Activated CD4-positive, CD25-positive, alpha-beta regulatory T cell treated with anti-CD3 and anti-CD28 coated beads, Interleukin-2, amount 50 U/mL, for 72 hours (primary cell): Measurements from ENCODE around the gene IRAK2.

Source experiments
- DNase-seq: peaks from one replicate; pipeline ENCODE4 v3.0.0; 2021

IRAK2 gene

DNA sequence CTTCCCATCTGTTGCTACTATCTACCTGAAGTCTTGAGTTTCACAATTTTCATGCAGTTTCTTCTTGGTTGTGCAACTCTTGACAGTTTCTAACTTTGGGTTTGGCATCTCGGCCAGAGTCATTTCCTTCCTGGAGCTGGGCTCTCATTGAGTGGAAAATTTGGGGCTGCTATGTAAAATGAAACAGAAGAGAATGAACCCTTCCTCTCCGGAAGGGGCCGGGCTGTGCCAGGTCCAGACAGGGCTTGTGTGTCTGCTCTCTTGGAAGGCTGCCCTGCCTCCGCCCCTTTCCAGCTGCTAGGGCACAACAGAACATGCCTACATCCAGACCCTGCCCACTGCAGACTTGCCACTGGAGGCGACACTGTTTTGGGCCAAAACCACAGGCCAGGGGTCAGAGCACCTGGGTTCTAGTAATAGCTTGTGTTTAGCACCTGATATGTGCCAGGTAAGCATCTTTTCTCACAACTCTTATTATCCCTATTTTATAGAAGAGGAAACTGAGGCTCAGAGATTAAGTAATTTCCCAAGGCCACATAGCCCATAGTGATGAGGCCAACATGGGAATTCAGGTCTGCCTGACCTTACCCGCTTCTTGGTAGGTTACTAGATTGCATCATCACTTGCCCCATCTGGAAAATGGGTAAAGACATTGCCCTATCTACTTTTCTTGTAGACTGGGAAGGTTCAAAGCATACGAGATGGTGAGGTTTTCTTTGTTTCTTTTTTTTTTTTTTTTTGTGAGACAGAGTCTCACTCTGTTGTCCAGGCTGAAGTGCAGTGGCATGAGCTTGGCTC lies 25.0 kb downstream of the IRAK2 start:
- DNase-seq: no peak

DNA sequence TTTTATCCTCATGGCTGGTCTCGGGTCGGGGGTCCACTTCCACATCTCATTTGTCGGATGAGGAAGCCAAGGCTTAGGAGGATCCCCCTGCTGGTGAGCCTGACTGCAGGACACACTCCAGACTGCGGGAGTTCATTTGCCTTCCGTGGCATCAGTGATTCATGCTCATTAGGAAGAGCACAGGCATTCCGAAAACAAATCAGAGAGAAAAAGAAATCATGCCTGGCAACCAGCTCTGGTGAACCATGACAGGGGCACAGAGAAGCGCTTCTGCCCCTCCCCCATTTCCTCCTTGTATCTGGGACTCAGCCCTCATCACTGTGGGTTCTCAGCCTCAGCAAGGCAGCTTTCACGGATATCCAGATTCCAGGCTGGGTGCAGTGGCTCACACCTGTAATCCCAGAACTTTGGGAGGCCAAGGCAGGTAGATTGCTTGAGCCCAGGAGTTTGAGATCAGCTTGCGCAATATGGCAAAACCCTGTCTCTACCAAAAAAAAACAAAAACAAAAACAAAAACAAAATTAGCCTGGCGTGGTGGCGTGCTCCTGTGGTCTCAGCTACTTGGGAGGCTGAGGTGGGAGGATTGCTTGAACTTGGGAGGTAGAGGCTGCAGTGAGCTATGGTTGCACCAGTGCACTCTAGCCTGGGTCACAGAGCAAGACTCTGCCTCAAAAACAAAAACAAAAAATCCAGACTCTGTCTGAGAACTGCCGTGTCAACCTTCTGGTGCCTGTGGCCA lies 28.4 kb downstream of the IRAK2 start:
- DNase-seq: no peak

DNA sequence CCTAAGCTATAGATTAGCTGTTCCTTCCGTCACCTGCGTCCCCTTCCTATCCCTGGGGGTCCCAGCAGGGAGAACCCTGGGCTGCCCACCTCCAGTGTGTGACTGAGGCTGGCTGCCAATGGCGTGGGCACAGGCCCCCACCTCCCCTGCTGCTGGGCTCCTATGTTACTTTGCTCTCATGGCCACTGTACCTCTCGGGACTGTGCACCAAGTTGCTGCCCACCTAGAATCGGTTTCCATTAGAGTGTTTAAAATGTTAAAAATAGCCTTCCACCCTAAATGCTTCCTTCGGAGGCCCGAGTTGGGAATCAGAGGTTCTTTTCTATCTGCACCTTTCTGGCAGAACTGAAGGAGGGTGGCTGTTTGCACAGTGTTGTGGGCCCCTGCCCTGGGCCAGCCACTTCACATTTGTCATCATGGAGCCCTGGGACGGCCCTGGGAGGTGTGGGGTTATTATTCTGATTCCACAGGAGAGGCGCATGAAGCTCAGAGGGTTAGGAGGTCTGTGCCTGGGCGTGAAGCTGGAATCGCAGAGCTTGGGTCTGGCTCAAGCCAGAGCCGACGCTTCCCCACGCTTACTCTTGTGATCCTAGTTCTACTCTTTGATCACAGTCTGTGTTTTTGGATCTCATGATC lies 29.1 kb downstream of the IRAK2 start:
- no peak for DNase-seq

DNA sequence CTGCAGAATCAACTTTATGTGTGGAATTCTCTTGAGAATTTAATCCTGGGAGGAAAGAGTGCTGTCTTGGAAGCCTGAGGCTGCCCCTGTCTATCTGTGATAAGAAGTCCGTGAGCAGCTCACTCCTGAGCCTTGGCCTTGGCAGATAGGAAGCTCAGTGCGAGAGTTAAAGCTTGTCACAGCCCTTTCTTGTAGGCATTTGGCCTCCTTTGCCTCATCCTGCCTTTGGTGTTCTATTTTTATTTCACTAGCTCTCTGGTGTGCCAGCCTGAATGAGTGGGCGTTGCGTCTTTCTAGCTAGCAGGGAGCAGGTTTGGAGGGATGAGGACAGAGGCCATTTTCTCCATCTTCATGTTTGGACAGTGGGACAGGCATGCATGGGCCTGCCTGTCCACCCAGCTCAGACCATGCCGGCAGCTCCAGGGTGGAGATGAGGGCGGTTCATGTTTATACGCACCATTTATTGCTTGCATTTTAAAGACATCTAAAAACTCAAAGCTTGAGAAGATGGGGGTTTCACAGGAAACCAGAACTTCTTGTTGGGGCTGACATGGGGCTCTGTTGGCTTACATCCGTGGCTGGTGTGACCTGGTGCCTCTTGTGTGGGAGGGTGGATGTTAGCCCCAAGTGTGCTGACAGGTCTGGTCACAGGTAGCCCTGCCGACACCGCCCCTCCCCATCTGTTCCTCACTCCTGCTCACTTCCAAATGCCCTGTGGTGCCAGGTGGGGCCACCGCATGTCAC lies 29.8 kb downstream of the IRAK2 start:
- DNase-seq: peak; percentile 51

DNA sequence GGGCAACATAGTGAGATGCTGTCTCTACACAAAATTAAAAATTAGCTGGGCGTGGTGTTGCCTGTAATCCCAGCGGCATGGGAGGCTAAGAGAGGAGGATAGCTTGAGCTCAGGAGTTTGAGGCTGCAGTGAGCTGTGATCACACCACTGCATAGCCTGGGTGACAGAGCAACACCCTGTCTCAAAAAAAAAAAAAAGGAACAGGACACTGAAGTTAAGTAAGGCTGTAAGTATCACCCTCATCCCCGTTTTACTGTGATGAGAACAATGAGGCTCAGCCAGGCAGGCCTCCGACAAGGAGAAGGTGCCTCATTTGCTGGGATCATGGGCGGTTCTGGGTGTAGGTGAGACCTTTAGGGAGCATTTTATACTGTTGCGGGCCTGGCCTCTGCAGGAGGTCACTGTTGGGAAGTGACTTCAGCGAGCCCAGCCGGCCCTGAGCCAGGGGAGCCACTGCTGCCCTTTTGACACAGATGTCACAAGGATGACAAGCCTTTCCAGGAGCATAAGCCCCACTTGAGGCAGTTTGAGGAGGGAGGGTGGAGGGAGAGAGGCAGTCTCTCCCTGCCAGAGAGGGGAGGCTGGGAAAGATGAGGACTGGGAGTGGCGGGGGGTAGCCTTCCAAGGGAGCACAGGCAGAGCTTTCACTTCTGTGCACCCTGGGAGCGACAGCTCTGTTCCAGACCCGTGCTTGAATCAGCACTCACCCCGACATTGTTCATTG lies 30.8 kb downstream of the IRAK2 start:
- DNase-seq: no peak

DNA sequence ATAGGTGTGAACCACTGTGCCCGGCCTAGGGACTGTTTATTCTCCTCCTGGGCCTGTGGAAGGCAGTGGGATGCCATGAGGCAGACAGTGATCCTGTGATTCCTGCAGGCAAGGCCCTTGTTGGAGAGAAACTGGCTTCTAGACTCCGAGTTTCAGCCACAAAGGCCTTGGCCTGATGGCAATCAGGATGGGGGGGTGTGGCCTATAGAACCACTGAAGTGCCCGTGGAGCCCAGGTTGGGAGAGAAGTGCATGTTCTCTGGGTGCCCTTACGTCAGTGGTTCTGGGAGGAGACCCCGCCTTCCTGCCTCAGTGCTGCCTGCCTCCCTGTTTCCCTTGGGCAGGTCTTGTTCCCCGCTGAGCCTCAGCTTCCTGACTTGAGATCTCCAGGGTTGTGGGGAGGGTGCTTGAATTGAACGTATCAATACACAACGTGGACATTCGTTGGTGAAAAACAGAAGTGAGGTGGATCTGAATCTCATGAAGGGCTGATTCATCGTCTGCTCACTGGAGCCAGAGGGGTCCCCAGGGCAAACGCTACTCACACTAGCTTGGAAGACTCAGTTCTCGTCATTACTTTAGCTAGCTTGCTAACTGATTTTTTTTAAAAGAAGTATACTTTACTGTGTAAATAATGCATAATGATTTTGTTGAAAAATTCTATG lies 31.8 kb downstream of the IRAK2 start:
- no peak for DNase-seq

DNA sequence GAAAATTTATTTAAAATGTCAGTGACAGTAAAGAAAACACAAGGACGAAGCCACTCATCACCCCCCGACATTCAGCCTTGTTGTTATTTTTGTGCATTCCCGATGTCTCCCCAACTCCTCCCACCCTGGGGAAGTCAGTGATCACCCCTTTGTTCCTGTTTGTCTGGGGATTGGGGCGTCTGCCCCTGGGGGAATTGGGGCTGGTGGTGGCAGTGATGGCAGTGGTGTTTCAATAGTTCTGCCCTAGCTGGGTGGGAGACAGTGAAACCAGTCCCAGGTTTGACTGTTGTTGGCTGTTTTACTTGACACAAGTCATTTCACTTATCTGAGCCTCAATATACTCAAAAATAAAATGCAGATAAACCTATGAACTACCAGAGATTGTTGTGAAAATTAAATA lies 33.5 kb downstream of the IRAK2 start:
- DNase-seq: no peak

DNA sequence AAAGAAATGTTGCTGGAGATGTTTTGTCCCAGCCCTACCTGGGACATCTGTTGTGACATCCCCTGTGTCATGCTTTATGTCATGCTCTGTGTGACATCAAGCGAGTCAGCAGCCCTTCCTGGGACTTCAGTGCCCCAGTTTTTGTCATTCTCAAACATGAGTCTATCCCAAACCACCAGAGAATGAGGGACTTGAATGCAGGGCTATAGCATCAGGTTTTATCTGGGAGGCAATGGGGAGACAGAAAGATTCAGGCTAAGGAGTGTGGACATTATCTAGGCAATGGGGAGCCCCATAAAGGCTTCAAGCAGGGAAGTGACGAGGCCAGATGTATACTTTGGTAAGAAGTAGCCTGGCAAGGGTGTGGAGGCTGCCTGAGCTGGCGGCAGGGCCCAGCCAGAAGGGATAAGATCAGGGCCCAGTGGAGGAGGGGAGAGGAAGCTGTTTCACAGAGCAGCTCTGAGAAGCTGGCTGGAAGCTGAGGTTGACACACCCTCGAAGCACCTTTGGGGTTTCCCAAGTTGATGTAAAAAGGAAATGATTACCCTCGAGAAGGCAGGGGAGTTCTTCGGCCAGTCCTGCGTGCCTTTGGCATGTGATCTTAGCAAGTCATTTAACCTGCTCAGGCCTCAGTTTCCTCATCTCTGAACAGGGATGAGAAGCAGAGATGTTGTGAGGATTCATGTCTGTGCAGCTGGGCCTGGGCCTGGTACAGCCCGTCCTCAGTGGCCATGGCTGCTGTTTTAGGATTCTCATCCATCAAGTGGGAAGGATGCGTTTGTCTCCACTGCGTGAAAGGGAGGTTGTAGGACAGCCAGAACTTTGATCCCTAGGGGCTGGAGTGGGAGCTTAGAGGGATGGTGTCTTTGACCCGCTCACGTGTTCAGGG lies 34.3 kb downstream of the IRAK2 start:
- DNase-seq: peak; percentile 60

DNA sequence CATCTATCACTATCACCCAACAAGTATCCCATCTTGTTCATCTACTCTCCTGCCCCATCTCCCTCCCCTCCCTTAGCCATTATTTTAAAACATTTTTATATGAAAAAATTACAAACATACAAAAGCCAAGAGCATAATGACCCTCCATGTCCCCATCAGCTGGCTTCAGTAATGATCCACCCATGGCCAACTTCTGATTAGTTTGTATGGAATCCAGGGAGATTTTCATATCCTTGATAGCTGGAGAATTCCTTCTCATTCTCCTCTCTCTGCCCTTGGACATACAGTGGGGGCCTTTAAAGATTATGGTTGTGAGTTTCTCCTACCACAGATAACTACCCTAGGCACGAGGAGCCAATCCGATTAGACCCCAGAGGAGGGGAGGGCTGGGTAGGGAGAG lies 40.2 kb downstream of the IRAK2 start:
- DNase-seq: no peak

DNA sequence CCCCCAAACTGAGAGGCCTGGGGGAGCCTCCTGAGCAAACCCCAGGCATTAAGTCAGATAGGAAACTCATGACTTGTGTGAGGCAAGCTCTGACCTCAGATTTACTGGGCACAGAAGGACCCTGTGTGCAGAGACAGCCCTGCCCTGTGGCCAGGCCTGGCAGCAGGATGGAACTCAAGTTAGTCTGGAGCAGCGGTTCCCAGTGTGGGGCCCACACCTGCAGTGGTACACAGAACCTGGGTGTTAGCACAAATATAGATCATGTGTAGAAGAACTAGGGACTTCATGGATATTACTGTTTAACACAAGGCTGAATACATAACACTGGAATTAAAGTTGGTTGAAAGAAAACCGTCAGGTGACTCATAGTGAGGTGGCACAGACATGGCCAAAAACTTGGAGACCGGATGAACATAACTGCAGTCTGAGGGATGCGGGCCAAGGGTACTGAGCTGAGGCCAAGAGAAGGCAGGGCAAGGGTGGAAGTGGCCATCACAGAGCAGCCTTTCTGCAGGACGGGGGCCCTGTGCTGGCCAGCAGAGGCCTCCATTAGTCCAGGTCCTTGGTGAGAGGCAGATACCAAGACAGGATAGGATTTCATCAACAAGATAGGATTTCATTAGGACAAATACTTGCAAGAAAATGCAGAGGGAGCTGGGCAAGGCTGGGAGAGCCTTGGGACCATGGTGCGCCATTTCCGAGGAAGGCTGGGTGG lies 40.9 kb downstream of the IRAK2 start:
- no peak for DNase-seq

DNA sequence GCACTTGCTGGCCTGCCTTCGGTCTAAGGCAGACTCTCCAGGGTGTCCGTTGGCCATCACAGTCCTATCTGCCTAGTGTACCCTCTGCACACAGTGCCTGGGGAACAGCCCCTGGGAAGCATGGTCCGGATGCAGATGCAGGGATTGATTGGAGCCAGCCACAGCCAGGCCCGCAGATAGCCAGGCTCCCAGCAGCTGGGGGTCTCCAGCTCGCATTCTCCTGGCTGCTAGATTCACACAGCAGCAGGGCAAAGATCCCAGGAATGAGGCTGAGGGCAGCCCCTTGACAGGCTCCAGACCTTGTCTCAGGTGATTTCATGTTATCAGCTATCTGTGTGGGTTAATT lies 41.4 kb downstream of the IRAK2 start:
- no peak for DNase-seq

DNA sequence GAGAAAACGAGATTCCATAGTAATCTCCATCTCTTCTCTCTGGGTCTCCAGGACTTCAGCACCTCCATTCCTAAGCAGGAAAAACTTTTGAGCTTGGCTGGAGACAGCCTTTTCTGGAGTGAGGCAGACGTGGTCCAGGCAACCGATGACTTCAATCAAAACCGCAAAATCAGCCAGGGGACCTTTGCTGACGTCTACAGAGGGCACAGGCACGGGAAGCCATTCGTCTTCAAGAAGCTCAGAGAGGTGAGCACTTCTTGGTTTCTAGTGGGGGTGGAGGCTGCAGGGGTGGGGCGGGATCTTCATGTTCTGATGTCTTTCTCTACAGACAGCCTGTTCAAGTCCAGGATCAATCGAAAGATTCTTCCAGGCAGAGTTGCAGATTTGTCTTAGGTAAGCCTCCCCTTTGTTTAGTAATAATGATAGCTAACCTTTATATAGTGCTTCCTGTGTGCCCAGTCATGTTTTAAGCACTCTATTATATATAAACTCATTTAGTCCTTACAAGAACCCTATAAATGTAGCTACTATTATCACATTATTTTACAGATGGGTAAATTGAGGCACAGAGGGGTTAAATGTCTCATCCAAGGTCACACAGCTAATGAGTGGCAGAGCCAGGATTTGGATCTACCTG lies 48.6 kb downstream of the IRAK2 start:
- DNase-seq: no peak

DNA sequence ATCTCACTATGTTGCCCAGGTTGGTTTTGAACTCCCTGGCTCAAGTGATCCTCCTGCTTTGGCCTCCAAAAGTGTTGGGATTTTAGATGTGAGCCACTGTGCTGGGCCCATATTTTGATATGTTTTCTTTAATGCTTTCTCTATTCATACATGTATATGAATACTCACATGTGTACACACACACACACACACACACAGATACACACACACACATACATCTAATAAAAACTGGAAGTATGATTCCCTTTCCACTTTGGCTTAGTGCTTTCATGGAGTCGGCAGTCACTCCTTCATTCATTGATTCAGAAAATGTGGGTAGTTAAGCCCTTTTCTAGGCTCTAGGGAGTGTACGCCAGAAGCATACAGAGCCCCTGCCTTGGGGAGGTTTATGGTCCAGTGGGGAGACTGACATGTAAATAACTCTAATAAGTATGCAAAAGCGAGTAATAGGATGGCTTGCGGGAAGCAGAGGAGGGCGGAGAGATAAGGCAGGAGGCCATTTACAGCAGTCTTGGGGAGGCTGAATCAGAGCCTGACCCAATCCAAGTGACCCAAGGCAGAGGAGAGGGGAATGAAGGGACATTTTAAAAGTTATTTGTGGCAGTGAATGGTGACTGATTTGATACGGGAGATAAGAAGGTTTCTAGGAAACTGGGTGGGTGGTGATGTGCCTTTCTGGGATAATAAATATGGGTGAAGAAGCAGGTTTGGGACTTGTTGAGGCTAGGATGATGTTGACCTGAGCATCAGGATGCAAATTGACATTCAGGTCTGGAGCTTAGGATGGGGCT lies 51.1 kb downstream of the IRAK2 start:
- DNase-seq: no peak

DNA sequence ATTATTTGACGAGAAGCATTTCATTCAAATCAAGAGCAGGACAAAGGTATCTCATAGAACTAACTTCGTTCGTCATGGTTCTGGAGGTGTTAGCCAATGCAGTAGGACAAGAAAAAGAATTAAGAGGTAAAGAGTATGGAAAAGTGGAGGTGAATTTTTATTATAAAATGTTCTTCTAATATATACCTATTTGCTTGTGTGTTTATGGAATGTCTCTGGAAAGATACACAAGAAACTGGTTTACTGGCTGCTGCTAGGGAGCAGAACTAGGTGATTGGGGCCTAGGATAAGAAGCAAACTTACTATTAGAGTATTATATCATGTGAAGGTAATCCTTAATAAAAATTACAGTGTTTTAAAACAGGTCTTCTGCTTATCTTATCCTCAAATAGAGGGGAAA lies 52.6 kb downstream of the IRAK2 start:
- DNase-seq: no peak

DNA sequence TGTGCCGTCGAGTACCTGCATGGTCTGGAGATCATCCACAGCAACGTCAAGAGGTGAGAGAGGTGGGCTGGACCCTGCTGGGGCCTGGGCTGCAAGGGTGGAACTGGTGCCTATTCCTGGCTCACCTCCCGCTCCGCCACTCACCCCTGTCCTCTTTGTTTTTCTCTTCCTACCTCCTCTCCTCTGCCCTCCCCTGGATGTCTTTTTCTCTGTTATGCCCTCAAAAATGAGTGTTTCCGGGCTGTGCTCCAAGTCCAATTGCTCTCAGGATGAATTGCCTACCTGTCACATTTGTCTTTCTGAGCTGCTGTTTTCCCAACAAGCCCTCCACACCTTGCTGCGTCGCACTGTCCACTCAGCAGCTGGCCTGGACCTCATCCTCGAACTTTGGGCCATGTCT lies 55.0 kb downstream of the IRAK2 start:
- no peak for DNase-seq

DNA sequence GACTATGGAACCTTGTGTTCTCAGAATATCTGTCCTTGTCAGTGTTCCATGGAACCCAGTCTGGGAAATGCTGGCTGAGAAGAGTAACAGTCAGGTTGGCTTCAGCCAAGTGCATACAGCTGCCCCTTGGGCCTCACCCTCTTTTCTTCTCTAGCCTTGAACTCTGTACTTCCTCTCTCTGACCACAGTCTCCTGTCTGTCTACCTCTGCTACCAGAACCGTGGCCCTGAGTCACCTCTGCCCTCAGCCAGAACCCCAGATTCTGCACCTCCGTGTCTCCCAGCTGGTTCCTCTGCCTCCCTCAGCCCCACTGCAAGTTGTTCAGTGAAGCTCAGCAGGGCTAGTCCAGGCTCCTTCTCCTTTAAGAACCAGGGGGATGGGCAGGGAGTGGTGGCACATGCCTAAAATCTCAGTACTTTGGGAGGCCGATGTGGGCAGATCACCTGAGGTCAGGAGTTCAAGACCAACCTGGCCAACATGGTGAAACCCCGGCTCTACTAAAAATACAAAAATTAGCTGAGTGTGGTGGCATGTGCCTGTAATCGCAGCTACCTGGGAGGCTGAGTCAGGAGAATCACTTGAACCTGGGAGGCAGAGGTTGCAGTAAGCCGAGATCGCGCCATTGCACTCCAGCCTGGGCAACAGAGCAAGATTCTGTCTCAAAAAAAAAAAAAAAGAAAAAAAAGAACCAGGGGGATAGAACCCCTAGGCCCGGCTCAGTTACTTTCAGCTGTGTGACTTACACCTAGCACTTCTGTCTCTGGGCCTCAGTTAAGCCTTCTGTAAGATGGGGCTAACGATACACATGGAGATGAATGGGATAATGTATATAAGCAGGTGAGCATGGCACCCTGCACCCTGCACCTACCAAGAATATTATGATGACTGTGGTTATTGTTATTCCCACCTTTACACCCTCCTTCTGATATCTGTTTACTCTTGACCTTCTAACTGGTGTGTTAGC lies 59.2 kb downstream of the IRAK2 start:
- peak; percentile 43 for DNase-seq

DNA sequence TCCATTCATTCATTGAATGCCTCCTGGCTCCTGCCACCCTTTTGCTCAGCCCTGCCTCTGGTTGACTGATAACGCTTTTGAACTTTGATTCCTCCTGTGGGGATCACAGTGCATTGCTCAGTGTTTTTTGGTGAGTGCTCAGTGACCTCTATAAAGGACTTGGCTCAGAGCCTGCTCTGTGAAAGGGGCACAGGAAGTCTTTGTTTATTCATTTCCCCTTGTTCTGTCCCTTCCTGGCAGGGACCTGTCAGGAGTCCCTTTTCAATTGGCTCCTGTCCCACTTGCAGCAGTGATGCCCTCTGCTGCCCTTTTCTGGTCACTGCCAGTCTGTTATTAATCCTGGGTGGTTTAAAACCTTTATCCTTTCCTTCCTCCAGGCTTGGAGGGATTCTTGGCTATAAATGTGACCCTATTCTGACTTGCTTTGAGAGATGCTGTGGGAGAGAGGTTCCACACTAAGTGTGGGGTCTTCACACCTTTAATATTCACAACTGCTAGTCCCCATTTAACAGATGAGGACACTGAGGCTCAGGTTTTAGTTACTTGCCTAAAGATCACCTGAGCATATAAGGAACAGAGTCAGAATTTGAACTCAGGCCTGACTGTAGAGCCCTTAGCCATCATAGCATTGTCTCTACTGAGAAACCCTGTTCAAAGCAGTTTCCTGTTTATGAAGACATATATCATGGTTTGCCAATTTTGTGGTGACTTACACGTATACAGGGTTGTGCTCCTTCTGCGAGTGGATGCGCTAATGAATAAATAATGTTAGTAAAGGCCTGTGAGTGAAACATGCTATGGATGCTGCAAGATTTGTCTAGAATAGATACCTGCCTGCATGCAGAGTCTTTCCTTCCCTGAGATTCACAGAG lies 60.3 kb downstream of the IRAK2 start:
- peak; percentile 61 for DNase-seq
